HFF-Myc (cell line): ENCODE results near the gene EHD4.

Source experiments
- DNase-seq: peaks from one replicate; pipeline ENCODE4 v3.0.0-alpha.2; 2011; ENCODE audit warnings: low read depth; ENCODE audit errors: extremely low read depth
- H3K4me3 ChIP-seq: replicated peaks from 2 replicates; pipeline ENCODE4 v1.5.1; 2011; ENCODE audit warnings: low read depth, mild to moderate bottlenecking, control low read depth, low read length
- CTCF ChIP-seq: IDR thresholded peaks from 2 replicates; pipeline ENCODE4 v1.5.1; 2012; ENCODE audit warnings: mild to moderate bottlenecking, low read depth, low read length, control low read depth; ENCODE audit errors: missing control alignments

The EHD4 gene

GRCh38 chr15:41995476-41995855 is 23.1 kb upstream of the EHD4 start:
- H3K4me3 ChIP-seq = no peak overlapping the region
- no peak for TF ChIP-seq CTCF
- no peak for DNase-seq

GRCh38 chr15:41994772-41995475 is 22.6 kb upstream of the EHD4 start:
- no peak for TF ChIP-seq CTCF
- no peak overlapping the region for H3K4me3 ChIP-seq
- no peak for DNase-seq

GRCh38 chr15:41994171-41994650 is 21.9 kb upstream of the EHD4 start:
- DNase-seq = no peak
- H3K4me3 ChIP-seq = no peak overlapping the region
- no peak for TF ChIP-seq CTCF

GRCh38 chr15:41993472-41994170 is 21.3 kb upstream of the EHD4 start:
- no peak for TF ChIP-seq CTCF
- no peak for DNase-seq
- H3K4me3 ChIP-seq = no peak overlapping the region

- no peak for DNase-seq
- no peak overlapping the region for H3K4me3 ChIP-seq
- no peak for TF ChIP-seq CTCF
Measured at GRCh38 chr15:41992803-41993190, 20.4 kb upstream of the EHD4 start.

- DNase-seq = no peak
- no peak overlapping the region for H3K4me3 ChIP-seq
- no peak for TF ChIP-seq CTCF
Measured at GRCh38 chr15:41992151-41992802, 19.9 kb upstream of the EHD4 start.
